Cardiac septum (tissue), 1 donor: ENCODE results near the gene KCNT2. TPM values are rescaled to one million over a fixed set of nuclear protein-coding genes. Genes with fewer than 3 reads are reported as not detected.
"Not testable (repeated sequence)": the region's sequence is repeated elsewhere in the genome, so short reads cannot be mapped to it uniquely, and the experiment has no call there.

Experiments
- DNase-seq: peaks from one replicate; pipeline ENCODE4 v3.0.0-alpha.2; 2020; ENCODE audit warnings: low spot score
- intact Hi-C: fragments of 100-400 bp; cut with DNase I; formaldehyde crosslinking; loops from one replicate; pipeline ENCODE4 v1.14.0; 2022
- total RNA-seq: library from RNA; stranded (reverse); fragmentation: NEBNext Ultra II Directional; extraction: Animal tissue kit (Norgen Biotek cat#: 25700); gene quantifications from one replicate; pipeline ENCODE4 v1.2.1, GENCODE V29; 2021
- donor health status: DM: no; HTN: no; CAD: no.

KCNT2 gene
- total RNA-seq, 1 donor from 2014 or later, result 2.1 TPM

DNA sequence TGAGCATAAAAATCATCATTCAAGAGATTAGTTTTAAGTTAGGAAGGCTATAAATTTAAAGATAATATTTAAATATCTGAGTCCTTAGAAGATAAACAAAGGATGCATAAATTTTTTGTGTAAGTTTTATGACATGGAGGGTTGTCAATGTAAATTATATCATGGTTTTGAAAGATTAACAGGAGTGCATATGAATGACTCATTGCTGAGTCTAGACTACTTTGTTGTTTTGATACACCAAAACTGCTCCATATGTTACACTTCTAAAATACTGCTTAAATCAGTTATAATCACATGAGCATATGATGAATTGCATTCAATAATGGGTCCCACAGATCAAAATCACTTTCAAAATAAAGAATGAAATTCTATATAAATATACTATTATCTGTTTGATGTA lies 312.5 kb downstream of the KCNT2 start:
- intact Hi-C loops, result no loop called here
- DNase-seq, result no peak

DNA sequence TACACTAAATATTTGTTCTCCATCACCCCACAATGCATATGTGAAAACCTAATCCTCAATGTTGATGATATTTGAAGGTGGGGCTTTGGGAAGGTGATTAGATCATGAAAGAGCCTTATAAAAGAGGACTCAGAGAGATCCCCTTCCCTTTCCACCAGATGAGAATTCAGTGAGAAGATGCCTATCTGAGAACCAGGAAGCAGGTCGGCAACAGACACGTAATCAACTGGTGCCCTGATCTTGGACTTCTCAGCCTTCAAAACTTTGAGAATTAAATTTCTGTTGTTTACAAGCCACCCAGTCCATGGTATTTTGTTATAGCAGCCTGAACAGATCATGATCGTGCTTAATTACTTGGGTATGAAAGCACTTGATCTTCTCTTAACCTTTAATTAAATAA lies 329.4 kb downstream of the KCNT2 start:
- intact Hi-C loops, result no loop called here
- DNase-seq, result no peak

DNA sequence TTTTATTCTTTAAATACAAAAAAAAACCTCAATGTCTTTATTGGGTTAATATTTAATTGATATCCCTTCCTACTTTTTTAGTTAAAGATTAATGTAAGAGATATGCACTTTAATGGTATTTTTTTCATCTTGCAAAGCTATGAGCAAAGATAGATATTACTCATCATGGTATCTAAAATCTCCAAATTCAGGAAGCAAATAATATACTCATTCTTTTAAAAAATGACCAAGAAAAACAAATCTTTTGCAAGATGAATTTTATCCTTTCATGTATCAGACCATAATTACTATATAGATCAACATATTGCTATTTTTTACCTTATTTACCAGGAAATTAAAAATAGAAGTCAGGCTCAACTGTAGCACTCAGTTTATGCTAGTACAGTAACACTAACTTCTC lies 330.4 kb downstream of the KCNT2 start:
- no peak for DNase-seq
- intact Hi-C loops, result no loop called here

DNA sequence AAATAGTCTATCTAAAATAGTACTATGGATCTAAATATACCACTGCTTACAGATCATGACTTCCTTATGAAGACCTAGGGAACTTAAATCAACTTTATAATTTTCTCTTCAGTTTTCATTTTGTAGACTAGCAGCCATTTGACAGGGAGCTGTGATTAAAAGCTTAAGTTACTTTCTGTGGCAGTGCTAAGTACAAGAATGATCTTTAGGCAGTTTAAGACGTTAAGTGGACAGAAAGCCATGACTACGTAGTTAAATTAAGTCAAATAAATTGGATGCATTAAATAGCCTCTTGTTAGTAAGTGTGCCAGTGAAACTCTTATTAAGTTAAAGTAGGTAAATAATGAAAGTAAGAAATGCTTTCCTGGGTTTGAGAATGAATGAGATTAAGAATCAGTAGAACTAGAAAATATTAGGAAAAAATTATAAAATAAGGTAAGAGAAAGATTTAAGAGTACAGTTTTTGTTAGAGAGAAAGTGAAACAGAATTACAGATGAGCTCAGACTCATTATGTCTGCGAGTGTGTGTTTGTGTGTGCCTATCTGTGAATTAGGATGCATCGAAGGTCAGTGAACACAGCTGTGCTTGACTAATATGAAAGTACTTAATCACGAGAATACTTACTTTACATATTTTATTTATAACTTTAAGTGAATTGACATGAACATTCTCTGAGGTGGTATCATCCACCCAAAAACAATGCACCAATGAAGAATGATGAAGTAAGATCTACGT lies 336.9 kb downstream of the KCNT2 start:
- intact Hi-C loops, result no loop called here

DNA sequence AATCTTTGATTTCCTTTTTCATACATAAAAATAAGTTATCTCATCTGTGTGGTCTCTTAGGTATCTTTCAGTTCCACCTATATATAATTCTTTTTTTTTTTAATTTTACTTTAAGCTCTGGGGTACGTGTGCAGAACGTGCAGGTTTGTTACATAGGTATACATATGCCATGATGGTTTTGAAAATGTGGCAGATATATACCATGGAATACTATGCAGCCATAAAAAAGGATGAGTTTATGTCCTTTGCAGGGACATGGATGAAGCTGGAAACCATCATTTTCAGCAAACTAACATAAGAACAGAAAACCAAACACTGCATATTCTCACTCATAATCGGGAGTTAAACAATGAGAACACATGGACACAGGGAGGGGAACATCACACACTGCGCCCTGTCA lies 345.2 kb downstream of the KCNT2 start:
- intact Hi-C loops, result not testable (repeated sequence)

More for the DNA sequence above, 336.9 kb downstream of the KCNT2 start:
- DNase-seq, result no peak

DNA sequence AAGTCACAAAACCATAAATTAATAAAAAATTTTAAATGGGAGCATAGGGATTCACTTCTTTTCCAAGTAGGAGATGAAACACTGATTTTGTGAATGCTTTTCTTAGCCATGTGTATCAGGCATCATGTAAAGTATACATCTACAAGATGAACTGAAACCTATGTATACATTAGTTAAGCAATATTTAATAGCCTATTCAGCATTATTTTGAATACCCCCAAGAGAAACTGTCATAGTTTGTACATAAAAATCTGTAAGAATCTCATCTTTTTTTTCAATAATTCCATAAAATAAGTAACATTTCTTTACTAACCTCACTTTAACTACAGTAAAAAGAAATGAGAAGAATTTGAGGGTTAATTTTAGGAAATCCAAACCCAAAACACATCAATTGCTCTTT lies 348.0 kb downstream of the KCNT2 start:
- DNase-seq, result no peak
- intact Hi-C loops, result no loop called here

More for the DNA sequence above, 345.2 kb downstream of the KCNT2 start:
- not testable (repeated sequence) for DNase-seq

DNA sequence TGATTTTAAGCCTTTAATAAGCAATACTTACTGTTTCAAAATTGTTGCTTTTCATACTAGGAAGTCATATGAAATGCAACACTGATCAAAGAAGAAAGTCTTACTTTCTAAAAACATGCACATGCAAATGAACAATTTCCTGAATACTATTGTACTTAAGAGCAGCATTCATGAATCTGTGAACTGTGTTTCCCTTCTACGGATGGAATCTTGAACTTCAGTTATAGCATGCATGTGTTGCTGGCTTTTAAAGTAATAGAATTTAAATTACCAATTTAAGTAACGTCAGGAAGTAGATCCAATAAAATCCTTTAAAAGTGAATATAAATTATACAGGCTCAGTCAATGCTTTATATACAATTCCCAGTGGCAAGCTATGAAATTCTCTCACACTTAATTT lies 348.9 kb downstream of the KCNT2 start:
- no peak for DNase-seq
- intact Hi-C loops, result no loop called here

DNA sequence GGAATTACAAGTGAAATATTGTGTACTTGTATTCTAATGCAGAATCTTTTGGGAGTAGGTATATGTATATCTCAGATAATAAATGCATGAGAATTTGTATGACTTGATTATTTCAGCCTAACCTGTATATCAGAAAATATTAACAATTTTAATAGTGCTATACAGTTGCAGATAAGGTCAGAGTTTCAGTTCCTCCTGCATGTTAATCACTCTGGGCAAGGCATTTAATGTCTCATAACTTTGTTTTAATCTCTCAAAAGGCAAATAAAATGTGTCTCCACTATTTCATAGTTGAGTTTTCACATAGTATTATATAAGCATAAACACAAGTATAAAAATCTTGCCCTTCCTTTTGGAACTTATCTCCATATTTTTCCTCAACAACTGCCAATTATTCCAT lies 352.5 kb downstream of the KCNT2 start:
- intact Hi-C loops, result no loop called here
- DNase-seq, result no peak

DNA sequence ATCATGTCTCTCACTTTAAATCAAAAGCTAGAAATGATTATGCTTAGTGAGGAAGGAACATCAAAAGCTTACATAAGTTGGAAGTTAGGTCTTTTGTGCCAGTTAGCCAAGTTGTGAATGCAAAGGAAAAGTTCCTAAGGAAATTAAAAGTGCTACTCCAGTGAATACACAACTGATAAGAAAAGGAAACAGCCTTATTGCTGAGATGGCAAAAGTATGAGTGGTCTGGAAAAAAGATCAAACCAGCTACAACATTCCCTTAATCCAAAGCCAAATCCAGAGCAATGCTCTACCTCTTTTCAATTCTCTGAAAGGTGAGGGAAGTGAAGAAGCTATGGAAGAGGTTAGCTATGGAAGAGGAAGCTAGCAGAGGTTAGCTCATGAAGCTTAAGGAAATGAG lies 378.7 kb downstream of the KCNT2 start:
- DNase-seq, result no peak
- intact Hi-C loops, result loop anchor here (5.0 kb wide), 1 partner anchor 193 kb away; no protein-coding TSS in a partner anchor

DNA sequence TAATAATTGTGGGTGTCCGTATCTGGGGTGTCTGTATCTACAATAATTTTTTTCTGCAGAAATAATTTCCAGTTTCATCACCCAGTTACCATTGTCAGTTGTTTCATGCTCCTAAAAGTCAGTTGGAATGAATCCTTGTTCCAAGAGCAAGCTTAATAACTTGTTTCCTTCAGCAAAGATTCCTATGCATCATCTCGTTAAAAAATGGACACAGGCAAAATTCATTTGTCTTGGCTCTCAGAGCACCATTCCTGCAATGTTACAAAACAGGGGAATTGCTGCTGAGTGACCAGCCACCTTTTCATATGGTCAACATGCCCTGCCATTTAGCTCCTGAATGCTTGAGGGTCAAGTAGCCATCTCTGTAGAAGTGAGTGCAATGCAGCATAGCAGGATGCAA lies 393.4 kb downstream of the KCNT2 start:
- no peak for DNase-seq
- intact Hi-C loops, result no loop called here

DNA sequence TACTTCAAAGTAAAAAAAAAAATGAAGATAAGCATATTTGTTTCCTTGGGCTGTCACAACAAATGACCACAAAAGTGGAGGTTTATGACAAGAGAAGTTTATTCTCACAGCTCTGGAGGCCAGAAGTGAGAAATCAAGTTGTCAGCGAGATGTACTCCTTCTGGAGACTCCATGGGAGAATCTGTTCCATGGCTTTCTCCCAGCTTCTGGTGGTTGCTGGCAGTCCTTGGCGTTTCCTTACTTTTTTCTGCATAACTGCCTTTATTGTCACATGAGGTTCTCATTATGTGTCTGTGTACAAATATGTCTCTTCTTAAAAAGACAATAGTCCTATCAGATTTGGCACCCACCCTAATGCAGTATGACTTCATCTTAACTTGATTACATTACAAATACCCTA lies 398.3 kb downstream of the KCNT2 start:
- intact Hi-C loops, result no loop called here
- peak; percentile 70 for DNase-seq

DNA sequence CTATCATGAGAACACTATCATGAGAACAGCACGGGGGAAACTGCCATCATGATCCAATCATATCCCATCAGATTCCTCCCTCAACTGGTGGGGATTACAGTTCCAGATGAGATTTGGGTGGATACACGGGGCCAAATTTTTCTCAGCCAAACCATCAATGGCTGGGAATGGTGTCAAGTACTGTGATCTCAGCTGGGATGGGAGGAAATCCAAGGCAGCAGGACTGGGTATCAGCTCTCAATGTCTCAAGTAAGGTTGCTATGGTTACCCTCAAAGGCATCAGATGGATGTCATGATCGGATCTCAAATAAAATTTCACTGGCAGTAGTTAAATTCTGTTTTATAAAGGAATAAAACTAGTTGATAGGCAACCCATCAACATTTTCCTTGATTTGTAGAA lies 399.0 kb downstream of the KCNT2 start:
- no peak for DNase-seq
- intact Hi-C loops, result no loop called here

DNA sequence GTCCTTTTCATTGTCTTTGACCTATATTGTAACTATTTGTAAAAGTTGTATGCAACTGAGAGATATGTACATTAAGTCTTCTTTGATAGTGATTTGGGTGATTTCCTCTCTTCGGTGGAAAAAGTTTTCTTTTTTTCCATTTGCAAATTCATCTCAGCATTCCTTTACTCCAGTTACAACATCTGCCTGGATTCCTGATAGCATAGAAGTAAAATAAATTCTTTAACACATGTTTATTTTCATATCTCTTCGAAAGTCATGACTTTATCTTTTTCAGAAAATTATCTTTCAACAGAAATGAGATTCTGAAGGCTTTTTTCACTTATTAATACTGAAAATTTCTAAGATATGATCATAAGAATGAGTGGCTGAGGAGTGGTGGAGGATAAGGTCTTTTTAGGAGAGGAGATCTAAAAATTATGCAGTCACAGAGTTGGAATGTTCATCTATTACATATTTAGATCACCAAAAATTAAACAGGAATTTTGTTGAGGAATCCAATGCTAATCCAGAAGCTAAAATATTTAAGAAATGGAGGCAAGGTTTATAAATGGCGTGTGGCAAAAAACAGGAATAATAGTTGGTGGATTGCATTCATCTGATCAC lies 400.5 kb downstream of the KCNT2 start:
- intact Hi-C loops, result no loop called here
- DNase-seq, result no peak

DNA sequence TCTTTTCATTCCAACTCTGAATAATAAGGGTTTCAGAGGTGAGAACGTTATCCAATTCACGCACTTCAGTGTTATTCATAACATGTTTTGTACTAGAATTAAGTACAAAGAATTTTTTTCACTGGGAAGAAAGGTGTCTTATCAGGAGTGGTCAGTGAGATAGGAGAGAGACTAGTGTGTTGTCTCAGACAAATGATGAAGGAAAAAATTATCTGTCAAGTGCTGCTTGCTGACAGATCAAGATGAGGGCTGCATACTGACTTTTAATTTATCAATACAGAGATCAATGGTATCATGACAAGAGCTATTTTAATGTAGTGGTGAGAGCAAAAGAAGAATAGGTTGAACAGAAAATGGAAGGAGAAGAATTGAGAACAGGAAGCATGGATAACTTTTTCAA lies 402.4 kb downstream of the KCNT2 start:
- no peak for DNase-seq
- intact Hi-C loops, result no loop called here

DNA sequence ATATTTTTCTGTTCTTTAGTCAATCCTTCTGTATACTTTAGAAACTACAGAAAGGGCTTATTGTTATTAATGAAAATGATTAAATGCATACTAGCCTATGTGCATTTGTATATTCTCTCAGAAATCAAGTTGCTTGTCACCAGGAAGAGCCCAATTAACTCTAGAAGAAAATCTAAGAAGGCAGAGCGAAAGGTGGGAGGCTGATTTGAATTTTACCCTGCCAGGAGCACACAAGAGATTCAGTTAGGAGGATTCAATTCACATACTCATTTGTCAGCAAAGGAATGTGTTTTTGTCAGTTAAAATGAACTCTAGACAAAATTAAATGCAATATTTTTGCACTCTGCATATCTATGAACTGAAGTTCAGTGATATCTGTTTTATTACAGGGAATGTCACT lies 411.8 kb downstream of the KCNT2 start:
- intact Hi-C loops, result no loop called here
- DNase-seq, result no peak

DNA sequence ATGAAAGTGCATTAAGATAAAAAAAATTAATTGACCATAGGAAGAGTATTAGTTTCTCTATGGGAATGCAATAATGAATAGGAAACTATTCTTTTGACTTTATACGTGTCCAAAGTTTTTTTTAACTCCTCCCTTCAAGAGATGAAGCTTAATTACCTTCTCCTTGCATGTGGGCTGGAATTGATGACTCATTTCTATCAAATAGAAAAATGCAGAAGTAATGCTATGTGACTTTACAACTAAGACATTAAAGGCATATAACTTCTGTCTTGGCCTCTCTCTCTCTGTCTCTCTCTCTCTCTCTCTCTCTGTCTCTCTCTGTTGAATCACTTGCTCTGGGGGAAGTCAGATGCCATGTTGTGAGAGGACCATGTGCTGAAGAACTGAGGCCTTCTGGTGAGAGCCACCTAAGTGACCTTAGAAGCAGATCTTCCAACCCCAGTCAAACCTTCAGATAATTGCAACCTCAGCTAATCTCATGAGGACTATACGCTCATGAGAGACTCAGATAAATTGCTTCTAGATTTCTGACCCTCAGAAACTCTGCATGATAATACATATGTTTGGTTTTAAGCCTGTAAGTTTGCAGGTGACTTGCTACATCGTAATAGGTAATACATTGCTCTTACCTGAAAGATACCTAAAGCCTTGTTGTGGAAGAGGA lies 414.2 kb downstream of the KCNT2 start:
- intact Hi-C loops, result no loop called here
- no peak for DNase-seq

DNA sequence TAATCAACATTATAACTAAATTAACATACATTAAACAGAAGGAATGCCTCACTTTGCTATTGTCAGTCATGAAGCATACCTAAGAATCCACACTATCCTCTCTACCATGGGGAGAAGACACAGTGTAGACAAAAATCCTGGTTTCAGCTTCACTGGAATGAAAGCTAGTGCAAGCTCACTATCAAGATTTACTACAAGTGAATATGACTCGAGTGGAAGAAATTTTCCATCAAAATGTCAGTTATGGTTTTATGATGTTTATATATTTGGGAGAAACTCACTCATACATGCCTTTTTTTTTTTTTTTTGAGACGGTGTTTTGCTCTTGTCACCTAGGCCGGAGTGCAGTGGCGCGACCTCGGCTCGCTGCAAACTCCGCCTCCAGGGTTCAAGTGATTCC lies 424.3 kb downstream of the KCNT2 start:
- intact Hi-C loops, result no loop called here
- no peak for DNase-seq

DNA sequence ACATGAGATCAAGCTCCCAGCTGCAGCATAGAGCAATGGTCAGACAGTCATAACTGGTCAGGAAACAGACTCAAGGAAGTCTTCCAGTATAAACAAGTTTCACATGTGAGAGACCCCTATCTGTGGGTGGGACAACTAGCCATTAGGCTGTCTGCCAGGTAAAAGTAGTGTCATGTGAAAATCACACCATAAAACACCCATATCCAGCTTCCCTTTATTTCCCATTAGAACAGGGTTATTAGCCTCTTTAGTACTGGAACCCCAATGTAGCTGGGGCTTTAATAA lies 426.7 kb downstream of the KCNT2 start:
- intact Hi-C loops, result no loop called here
- DNase-seq, result no peak

DNA sequence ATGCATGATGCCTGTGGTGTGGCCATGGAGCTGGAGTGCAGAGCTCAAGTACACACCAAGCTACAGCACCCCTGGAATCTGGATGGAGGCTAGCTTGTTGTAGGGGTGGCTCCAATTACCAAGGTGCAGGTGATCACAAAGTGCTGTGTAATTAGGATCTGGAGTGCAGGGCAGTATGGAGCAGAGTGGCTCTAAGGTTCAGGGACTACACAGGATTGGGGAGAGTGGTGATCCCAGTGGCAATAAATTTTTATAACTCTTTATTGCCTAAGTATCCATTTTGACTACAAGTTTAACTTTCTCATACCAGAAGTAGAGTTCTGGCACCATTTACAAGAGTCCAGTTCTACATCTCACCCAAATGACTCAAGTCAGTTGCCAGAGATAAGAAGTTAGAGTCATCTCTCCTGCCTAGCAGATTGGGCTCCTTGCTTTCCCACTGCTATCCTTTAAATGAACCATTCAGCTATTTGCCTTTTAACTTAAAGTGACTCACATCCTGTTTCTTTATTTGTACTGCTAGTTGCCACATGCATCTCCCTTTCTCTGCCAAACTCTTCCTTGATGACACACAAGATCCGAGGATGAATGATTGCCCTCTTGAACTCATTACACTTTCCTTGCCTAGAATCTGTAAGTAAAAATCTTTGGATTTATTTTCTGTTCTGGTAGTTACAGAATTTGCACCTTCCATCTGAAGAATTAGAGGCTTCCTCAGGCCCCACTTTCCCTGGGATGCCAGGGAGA lies 427.2 kb downstream of the KCNT2 start:
- no peak for DNase-seq
- intact Hi-C loops, result no loop called here

DNA sequence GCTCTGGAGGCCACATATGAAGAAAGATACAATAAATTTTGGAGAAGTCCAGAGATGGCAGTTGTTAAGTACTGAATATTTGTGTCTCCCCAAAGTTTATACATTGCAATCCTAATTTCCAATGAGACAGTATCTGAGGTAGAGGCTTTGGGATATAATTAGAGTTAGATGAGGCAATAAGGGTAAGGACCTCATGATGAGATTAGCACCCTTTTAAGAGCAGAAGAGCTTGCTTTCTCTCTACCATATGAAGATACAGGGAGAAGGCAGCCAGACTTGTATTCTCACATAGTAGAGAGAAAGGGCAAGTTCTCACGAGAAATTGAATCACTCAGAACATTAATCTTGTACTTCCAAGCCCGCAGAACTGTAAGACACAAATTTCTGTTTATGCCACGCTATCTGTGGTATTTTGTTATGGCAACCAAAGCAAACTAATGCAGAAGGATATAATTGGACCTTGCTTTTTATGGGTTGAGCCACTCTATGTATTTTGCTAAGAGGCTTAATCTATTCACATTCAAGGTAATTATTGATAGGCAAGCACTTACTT lies 430.1 kb downstream of the KCNT2 start:
- DNase-seq, result no peak
- intact Hi-C loops, result no loop called here
